Activated CD8-positive, alpha-beta memory T cell treated with anti-CD3 and anti-CD28 coated beads, Interleukin-2, amount 10 ng/mL, durations not matched to agents 7 days and 5 days (primary cell): ENCODE data around the gene RBFOX1. TPM values are rescaled to one million over a fixed set of nuclear protein-coding genes. Genes with fewer than 3 reads are reported as not detected.

Source experiments
- ATAC-seq: fragments of 150-1000 bp; cut with Tn5 transposase; one replicate; pipeline ENCODE4 v1.10.0; 2021; ENCODE audit warnings: moderate library complexity
- CTCF ChIA-PET: fragments of 350-600 bp; sonication (Branson Sonifier 250); formaldehyde crosslinking; loops from one replicate; lab custom pipeline; 2021; ENCODE audit warnings: antibody characterized with exemption; lab: Charles Lee
- DNase-seq: peaks from one replicate; pipeline ENCODE4 v3.0.0-alpha.2; 2020
- H3K27ac Mint-ChIP-seq: one replicate; pipeline ENCODE4 v1.8.0; 2021; ENCODE audit warnings: mild to moderate bottlenecking, mixed read lengths
- H3K27me3 Mint-ChIP-seq: one replicate; pipeline ENCODE4 v1.8.0; 2021; ENCODE audit warnings: mixed read lengths
- H3K36me3 Mint-ChIP-seq: one replicate; pipeline ENCODE4 v1.8.0; 2021; ENCODE audit warnings: mild to moderate bottlenecking, mixed read lengths
- H3K4me1 Mint-ChIP-seq: one replicate; pipeline ENCODE4 v1.8.0; 2021; ENCODE audit warnings: mixed read lengths
- H3K4me3 Mint-ChIP-seq: one replicate; pipeline ENCODE4 v1.8.0; 2021; ENCODE audit warnings: mild to moderate bottlenecking, moderate library complexity, mixed read lengths
- H3K9me3 Mint-ChIP-seq: one replicate; pipeline ENCODE4 v1.8.0; 2022; ENCODE audit warnings: low read depth, mixed read lengths
- total RNA-seq, 2 experiments: library from RNA; stranded (reverse); gene quantifications; one replicate each; pipeline ENCODE4 v1.2.3, GENCODE V29; 2021

The RBFOX1 gene
- total RNA-seq: not detected

GRCh38 chr16:7332611-7333010 is at the start of gene RBFOX1:
Gene RBFOX1, plus strand, starts transcription at chr16:7332845.
- ATAC-seq: no peak
- H3K4me3 Mint-ChIP-seq: no peak within 1 kb of the TSS
- peaks cover 15% of the 10 kb centered on the region for H3K9me3 Mint-ChIP-seq
- H3K27ac Mint-ChIP-seq: no peak within 1 kb of the TSS
- H3K36me3 Mint-ChIP-seq: no peaks in the 10 kb centered on the region
- no peak for DNase-seq
- H3K27me3 Mint-ChIP-seq: no peaks in the 10 kb centered on the region
- no peaks in the 10 kb centered on the region for H3K4me1 Mint-ChIP-seq
- CTCF ChIA-PET: no interaction called here

GRCh38 chr16:7284780-7285179 is 47.9 kb upstream of the RBFOX1 start:
- Mint-ChIP-seq H3K4me3 (no peak overlapping the region), H3K27ac (no peak overlapping the region), H3K27me3 (no peaks in the 10 kb centered on the region), H3K4me1 (no peaks in the 10 kb centered on the region), H3K9me3 (peaks cover 31% of the 10 kb centered on the region), H3K36me3 (no peaks in the 10 kb centered on the region)
- CTCF ChIA-PET: no interaction called here
- no peak for DNase-seq
- ATAC-seq: no peak

- CTCF ChIA-PET: no interaction called here
Observed at GRCh38 chr16:7285520-7285919, 47.1 kb upstream of the RBFOX1 start.

GRCh38 chr16:7289299-7289698 is 43.3 kb upstream of the RBFOX1 start:
- Mint-ChIP-seq H3K36me3 (no peaks in the 10 kb centered on the region), H3K9me3 (peaks cover 30% of the 10 kb centered on the region), H3K4me1 (no peaks in the 10 kb centered on the region), H3K27ac (no peak overlapping the region), H3K27me3 (no peaks in the 10 kb centered on the region), H3K4me3 (no peak overlapping the region)
- CTCF ChIA-PET: no interaction called here
- no peak for ATAC-seq
- no peak for DNase-seq

More at GRCh38 chr16:7285520-7285919, 47.1 kb upstream of the RBFOX1 start:
- no peak for ATAC-seq
- Mint-ChIP-seq H3K4me3 (no peak overlapping the region), H3K36me3 (no peaks in the 10 kb centered on the region), H3K4me1 (no peaks in the 10 kb centered on the region), H3K27me3 (no peaks in the 10 kb centered on the region), H3K27ac (no peak overlapping the region), H3K9me3 (peaks cover 32% of the 10 kb centered on the region)
- no peak for DNase-seq

GRCh38 chr16:7290682-7291081 is 42.0 kb upstream of the RBFOX1 start:
- CTCF ChIA-PET: no interaction called here
- Mint-ChIP-seq H3K27ac (no peak overlapping the region), H3K4me3 (no peak overlapping the region), H3K4me1 (no peaks in the 10 kb centered on the region), H3K36me3 (no peaks in the 10 kb centered on the region), H3K9me3 (peaks cover 21% of the 10 kb centered on the region), H3K27me3 (no peaks in the 10 kb centered on the region)
- DNase-seq: no peak
- ATAC-seq: no peak

GRCh38 chr16:7294020-7294419 is 38.6 kb upstream of the RBFOX1 start:
- CTCF ChIA-PET: no interaction called here
- no peak for DNase-seq
- no peak overlapping the region for H3K27ac Mint-ChIP-seq
- no peaks in the 10 kb centered on the region for H3K27me3 Mint-ChIP-seq
- no peaks in the 10 kb centered on the region for H3K4me1 Mint-ChIP-seq
- no peak overlapping the region for H3K4me3 Mint-ChIP-seq
- H3K36me3 Mint-ChIP-seq: no peaks in the 10 kb centered on the region
- no peak for ATAC-seq
- H3K9me3 Mint-ChIP-seq: peaks cover 18% of the 10 kb centered on the region

- H3K4me3 Mint-ChIP-seq: no peak overlapping the region
- H3K9me3 Mint-ChIP-seq: peaks cover 8% of the 10 kb centered on the region
- ATAC-seq (no peak), DNase-seq (no peak)
- CTCF ChIA-PET: no interaction called here
- H3K36me3 Mint-ChIP-seq: no peaks in the 10 kb centered on the region
- H3K4me1 Mint-ChIP-seq: no peaks in the 10 kb centered on the region
- no peak overlapping the region for H3K27ac Mint-ChIP-seq
- no peaks in the 10 kb centered on the region for H3K27me3 Mint-ChIP-seq
Observed at GRCh38 chr16:7303052-7303610, 29.5 kb upstream of the RBFOX1 start.

GRCh38 chr16:7303660-7304200 is 28.9 kb upstream of the RBFOX1 start:
- DNase-seq: no peak
- ATAC-seq: no peak
- Mint-ChIP-seq H3K27me3 (no peaks in the 10 kb centered on the region), H3K9me3 (peaks cover 8% of the 10 kb centered on the region), H3K36me3 (no peaks in the 10 kb centered on the region), H3K27ac (no peak overlapping the region), H3K4me1 (no peaks in the 10 kb centered on the region), H3K4me3 (no peak overlapping the region)
- CTCF ChIA-PET: no interaction called here

GRCh38 chr16:7304279-7304678 is 28.4 kb upstream of the RBFOX1 start:
- H3K27me3 Mint-ChIP-seq: no peaks in the 10 kb centered on the region
- peaks cover 6% of the 10 kb centered on the region for H3K9me3 Mint-ChIP-seq
- no peak for ATAC-seq
- H3K27ac Mint-ChIP-seq: no peak overlapping the region
- DNase-seq: no peak
- H3K36me3 Mint-ChIP-seq: no peaks in the 10 kb centered on the region
- H3K4me3 Mint-ChIP-seq: no peak overlapping the region
- CTCF ChIA-PET: no interaction called here
- no peaks in the 10 kb centered on the region for H3K4me1 Mint-ChIP-seq

- ATAC-seq (no peak), DNase-seq (no peak)
- CTCF ChIA-PET: no interaction called here
- H3K36me3 Mint-ChIP-seq: no peaks in the 10 kb centered on the region
- no peaks in the 10 kb centered on the region for H3K4me1 Mint-ChIP-seq
- H3K4me3 Mint-ChIP-seq: no peak overlapping the region
- no peaks in the 10 kb centered on the region for H3K27me3 Mint-ChIP-seq
- no peak overlapping the region for H3K27ac Mint-ChIP-seq
- peaks cover 5% of the 10 kb centered on the region for H3K9me3 Mint-ChIP-seq
Observed at GRCh38 chr16:7304958-7305357, 27.7 kb upstream of the RBFOX1 start.

- Mint-ChIP-seq H3K4me3 (no peak overlapping the region), H3K27ac (no peak overlapping the region), H3K36me3 (no peaks in the 10 kb centered on the region), H3K27me3 (no peaks in the 10 kb centered on the region), H3K9me3 (no peaks in the 10 kb centered on the region), H3K4me1 (no peaks in the 10 kb centered on the region)
- ATAC-seq: no peak
- CTCF ChIA-PET: no interaction called here
- DNase-seq: no peak
Observed at GRCh38 chr16:7313170-7313569, 19.5 kb upstream of the RBFOX1 start.

- CTCF ChIA-PET: no interaction called here
- no peak for ATAC-seq
- no peaks in the 10 kb centered on the region for H3K36me3 Mint-ChIP-seq
- no peak overlapping the region for H3K27ac Mint-ChIP-seq
- no peak overlapping the region for H3K4me3 Mint-ChIP-seq
- no peak for DNase-seq
- H3K4me1 Mint-ChIP-seq: no peaks in the 10 kb centered on the region
- peaks cover 2% of the 10 kb centered on the region for H3K9me3 Mint-ChIP-seq
- no peaks in the 10 kb centered on the region for H3K27me3 Mint-ChIP-seq
Observed at GRCh38 chr16:7314163-7314562, 18.5 kb upstream of the RBFOX1 start.

- ATAC-seq (no peak), DNase-seq (no peak)
- CTCF ChIA-PET: no interaction called here
- H3K36me3 Mint-ChIP-seq: no peaks in the 10 kb centered on the region
- H3K9me3 Mint-ChIP-seq: peaks cover 9% of the 10 kb centered on the region
- H3K4me3 Mint-ChIP-seq: no peak overlapping the region
- H3K4me1 Mint-ChIP-seq: no peaks in the 10 kb centered on the region
- H3K27me3 Mint-ChIP-seq: no peaks in the 10 kb centered on the region
- H3K27ac Mint-ChIP-seq: no peak overlapping the region
Observed at GRCh38 chr16:7315813-7316212, 16.8 kb upstream of the RBFOX1 start.

GRCh38 chr16:7316281-7316888 is 16.3 kb upstream of the RBFOX1 start:
- no peak for ATAC-seq
- H3K4me1 Mint-ChIP-seq: no peaks in the 10 kb centered on the region
- H3K27me3 Mint-ChIP-seq: no peaks in the 10 kb centered on the region
- CTCF ChIA-PET: no interaction called here
- no peak overlapping the region for H3K27ac Mint-ChIP-seq
- no peaks in the 10 kb centered on the region for H3K36me3 Mint-ChIP-seq
- DNase-seq: no peak
- no peak overlapping the region for H3K4me3 Mint-ChIP-seq
- peaks cover 9% of the 10 kb centered on the region for H3K9me3 Mint-ChIP-seq
